HCT116 (cell line): ENCODE results near the gene ERICH6. TPM values are rescaled to one million over a fixed set of nuclear protein-coding genes. Genes with fewer than 3 reads are reported as not detected.

Experiments used
- ATAC-seq: fragments of 200-7000 bp; cut with Tn5 transposase; 2 replicates; pipeline ENCODE4 v1.9.1; 2020; ENCODE audit warnings: mild to moderate bottlenecking, moderate library complexity
- BruUV-seq: library from RNA; stranded (reverse); fragments of 400-500 nt; replicated peaks from 2 replicates; lab custom pipeline; 2021; lab: Mats Ljungman, UMichigan
- CTCF ChIA-PET: fragments of 300-600 bp; sonication (Branson Sonifier 250); formaldehyde crosslinking; loops from one replicate; lab custom pipeline; 2021; ENCODE audit warnings: antibody characterized with exemption; lab: Charles Lee
- POLR2A ChIA-PET: fragments of 300-600, 350-600 bp; sonication (Branson Sonifier 250); formaldehyde crosslinking; loops from one replicate; lab custom pipeline; 2021; ENCODE audit warnings: antibody characterized with exemption; lab: Charles Lee
- RAD21 ChIA-PET, 2 experiments: fragments of 300-600 bp; sonication (Branson Sonifier 250); formaldehyde crosslinking; loops; one replicate each; lab custom pipeline; 2023; ENCODE audit warnings: low total read pairs in 2 of 2; ENCODE audit not compliant: uncharacterized antibody in 2 of 2, unreplicated experiment in 2 of 2, low non-redundant PET in 1 of 2; lab: Charles Lee
- DNase-seq: peaks from one replicate; pipeline ENCODE4 v3.0.0-alpha.2; 2010; ENCODE audit warnings: low read depth, low spot score
- H2AFZ ChIP-seq: fragments of 200-600 bp; shearing (Covaris generic), sonication (generic); 2 replicates; pipeline ENCODE4 v1.6.1; 2017; ENCODE audit warnings: low read depth, mixed run types, mixed read lengths, antibody characterized with exemption, low read length; ENCODE audit not compliant: poor library complexity, severe bottlenecking
- H3K27ac ChIP-seq: 2 replicates; pipeline ENCODE4 v1.5.1; 2012; ENCODE audit warnings: low read depth, low read length
- H3K27me3 ChIP-seq: fragments of 200-600 bp; sonication (generic); 2 replicates; pipeline ENCODE4 v1.6.1; 2016; ENCODE audit warnings: mixed run types, low read length, mixed read lengths; ENCODE audit not compliant: insufficient read depth
- H3K36me3 ChIP-seq, 2 experiments: fragments of 200-500 bp in 1 of 2; fragments of 200-600 bp in 1 of 2; sonication (Bioruptor generic) in 1 of 2; sonication (generic) in 1 of 2; 2 replicates each; pipeline versions ENCODE4 v1.5.1 to v1.6.1; 2014 to 2016; ENCODE audit warnings: low read length in 2 of 2, inconsistent platforms in 1 of 2, mixed read lengths in 1 of 2, mixed run types in 1 of 2; ENCODE audit not compliant: insufficient read depth in 2 of 2, control insufficient read depth in 1 of 2
- H3K4me1 ChIP-seq, 2 experiments: fragments of 200-600 bp in 1 of 2; sonication (generic) in 1 of 2; 2 replicates each; pipeline versions ENCODE4 v1.5.1 to v1.6.1; 2012 to 2017; ENCODE audit warnings: low read length in 2 of 2, inconsistent platforms in 1 of 2, mild to moderate bottlenecking in 1 of 2, mixed read lengths in 1 of 2, mixed run types in 1 of 2, moderate library complexity in 1 of 2; ENCODE audit not compliant: insufficient read depth in 2 of 2, control insufficient read depth in 1 of 2
- H3K4me2 ChIP-seq: fragments of 200-600 bp; sonication (generic); 2 replicates; pipeline ENCODE4 v1.6.1; 2017; ENCODE audit warnings: mixed run types, low read length, mixed read lengths
- H3K4me3 ChIP-seq, 2 experiments: fragments of 200-600 bp in 1 of 2; sonication (generic) in 1 of 2; replicated peaks in 1 of 2; 2 replicates each; pipeline ENCODE4 v1.5.1; 2011 to 2016; ENCODE audit warnings: low read length in 2 of 2, control low read depth in 1 of 2, low read depth in 1 of 2, mild to moderate bottlenecking in 1 of 2, mixed read lengths in 1 of 2, mixed run types in 1 of 2
- H3K79me2 ChIP-seq: fragments of 200-600 bp; sonication (generic); 2 replicates; pipeline ENCODE4 v1.6.1; 2017; ENCODE audit warnings: mild to moderate bottlenecking, mixed run types, low read length, moderate library complexity, mixed read lengths; ENCODE audit not compliant: insufficient read depth
- H3K9ac ChIP-seq: fragments of 200-600 bp; sonication (generic); 2 replicates; pipeline ENCODE4 v1.6.1; 2016; ENCODE audit warnings: low read length, mixed read lengths
- H3K9me2 ChIP-seq: fragments of 200-600 bp; sonication (generic), shearing (Covaris generic); 2 replicates; pipeline ENCODE4 v1.6.1; 2017; ENCODE audit warnings: mixed run types, mild to moderate bottlenecking, moderate library complexity; ENCODE audit not compliant: insufficient read depth
- H3K9me3 ChIP-seq, 2 experiments: fragments of 200-500 bp in 1 of 2; fragments of 200-600 bp in 1 of 2; sonication (Bioruptor generic) in 1 of 2; sonication (generic) in 1 of 2; 2 replicates each; pipeline ENCODE4 v1.6.1; 2014 to 2017; ENCODE audit warnings: low read length in 2 of 2, mixed read lengths in 2 of 2, inconsistent platforms in 1 of 2, low read depth in 1 of 2, mild to moderate bottlenecking in 1 of 2, mixed run types in 1 of 2, moderate library complexity in 1 of 2; ENCODE audit not compliant: control insufficient read depth in 1 of 2, insufficient read depth in 1 of 2
- H4K20me1 ChIP-seq: fragments of 200-600 bp; sonication (generic), shearing (Covaris generic); 2 replicates; pipeline ENCODE4 v1.6.1; 2017; ENCODE audit warnings: mixed run types, mild to moderate bottlenecking, moderate library complexity; ENCODE audit not compliant: insufficient read depth
- ATF3 ChIP-seq: IDR thresholded peaks from 2 replicates; pipeline ENCODE4 v1.6.1; 2012
- CEBPB ChIP-seq: IDR thresholded peaks from 2 replicates; pipeline ENCODE4 v1.6.1; 2012; ENCODE audit warnings: low read depth
- EGR1 ChIP-seq: IDR thresholded peaks from 2 replicates; pipeline ENCODE4 v1.6.1; 2012; ENCODE audit warnings: low read depth
- ELF1 ChIP-seq: IDR thresholded peaks from 2 replicates; pipeline ENCODE4 v1.6.1; 2012; ENCODE audit warnings: low read depth, borderline replicate concordance
- FOSL1 ChIP-seq: IDR thresholded peaks from 2 replicates; pipeline ENCODE4 v1.6.1; 2012; ENCODE audit warnings: low read depth
- JUND ChIP-seq: IDR thresholded peaks from 2 replicates; pipeline ENCODE4 v1.6.1; 2012
- POLR2A ChIP-seq: IDR thresholded peaks from 2 replicates; pipeline ENCODE4 v1.7.0; 2011; ENCODE audit warnings: borderline replicate concordance; ENCODE audit not compliant: insufficient read depth, insufficient read length; ENCODE audit errors: extremely low read depth
- POLR2AphosphoS5 ChIP-seq: IDR thresholded peaks from 2 replicates; pipeline ENCODE4 v1.6.1; 2011; ENCODE audit warnings: mild to moderate bottlenecking, low read depth, low read length, moderate library complexity
- RAD21 ChIP-seq: IDR thresholded peaks from 2 replicates; pipeline ENCODE4 v1.6.1; 2012; ENCODE audit warnings: low read depth, mild to moderate bottlenecking
- SIN3A ChIP-seq: IDR thresholded peaks from 2 replicates; pipeline ENCODE4 v1.6.1; 2012; ENCODE audit warnings: low read depth
- YY1 ChIP-seq: IDR thresholded peaks from 2 replicates; pipeline ENCODE4 v1.6.1; 2011; ENCODE audit warnings: low read length, low read depth, moderate library complexity, mild to moderate bottlenecking; ENCODE audit not compliant: insufficient replicate concordance; ENCODE audit errors: extremely low read depth
- ZFX ChIP-seq: fragments of 450-650 bp; IDR thresholded peaks from 2 replicates; pipeline ENCODE4 v1.6.1; 2017
- ZNF274 ChIP-seq: fragments of 200-500 bp; sonication (Bioruptor generic); IDR thresholded peaks from 2 replicates; pipeline ENCODE4 v1.6.1; 2014; ENCODE audit warnings: mild to moderate bottlenecking, low read depth, low read length, inconsistent platforms
- intact Hi-C: fragments of 100-400 bp; cut with micrococcal nuclease; formaldehyde crosslinking; loops from 2 replicates; pipeline ENCODE4 v1.10.0; 2022
- total RNA-seq: library from RNA; stranded (reverse); gene quantifications from one replicate; pipeline ENCODE4 v1.2.1, GENCODE V29; 2021; ENCODE audit not compliant: unreplicated experiment
- TF ChIP-seq, protein P1 (sequence below): IDR thresholded peaks from 2 replicates; pipeline ENCODE4 v1.6.1; 2011; ENCODE audit warnings: mild to moderate bottlenecking, low read length, moderate library complexity; ENCODE audit not compliant: insufficient replicate concordance; ENCODE audit errors: extremely low read depth

ERICH6 gene
- total RNA-seq, 1 experiment from 2014 or later: not detected

- no peak overlapping the region for H3K4me3 ChIP-seq
- no peak overlapping the region for H3K9ac ChIP-seq
- no peaks in the 10 kb centered on the region for H4K20me1 ChIP-seq
- H3K79me2 ChIP-seq: no peaks in the 10 kb centered on the region
- H3K4me1 ChIP-seq: no peaks in the 10 kb centered on the region
- CTCF ChIA-PET: no interaction called here
- DNase-seq: no peak
- intact Hi-C loops: no loop called here
- TF ChIP-seq FOSL1: no peak
- no peak for TF ChIP-seq JUND
- TF ChIP-seq ZNF274: no peak
- no peak for TF ChIP-seq POLR2AphosphoS5
- TF ChIP-seq ELF1: no peak
- TF ChIP-seq, protein P1, sequence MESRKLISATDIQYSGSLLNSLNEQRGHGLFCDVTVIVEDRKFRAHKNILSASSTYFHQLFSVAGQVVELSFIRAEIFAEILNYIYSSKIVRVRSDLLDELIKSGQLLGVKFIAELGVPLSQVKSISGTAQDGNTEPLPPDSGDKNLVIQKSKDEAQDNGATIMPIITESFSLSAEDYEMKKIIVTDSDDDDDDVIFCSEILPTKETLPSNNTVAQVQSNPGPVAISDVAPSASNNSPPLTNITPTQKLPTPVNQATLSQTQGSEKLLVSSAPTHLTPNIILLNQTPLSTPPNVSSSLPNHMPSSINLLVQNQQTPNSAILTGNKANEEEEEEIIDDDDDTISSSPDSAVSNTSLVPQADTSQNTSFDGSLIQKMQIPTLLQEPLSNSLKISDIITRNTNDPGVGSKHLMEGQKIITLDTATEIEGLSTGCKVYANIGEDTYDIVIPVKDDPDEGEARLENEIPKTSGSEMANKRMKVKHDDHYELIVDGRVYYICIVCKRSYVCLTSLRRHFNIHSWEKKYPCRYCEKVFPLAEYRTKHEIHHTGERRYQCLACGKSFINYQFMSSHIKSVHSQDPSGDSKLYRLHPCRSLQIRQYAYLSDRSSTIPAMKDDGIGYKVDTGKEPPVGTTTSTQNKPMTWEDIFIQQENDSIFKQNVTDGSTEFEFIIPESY: no peak
- no peak for TF ChIP-seq ZFX
- TF ChIP-seq CEBPB: no peak
- TF ChIP-seq SIN3A: no peak
- no peak for TF ChIP-seq ATF3
- TF ChIP-seq POLR2A: no peak
- no peak for TF ChIP-seq YY1
- no peak for TF ChIP-seq RAD21
- TF ChIP-seq EGR1: no peak
- POLR2A ChIA-PET: no interaction called here
- no peaks in the 10 kb centered on the region for H3K27me3 ChIP-seq
- H2AFZ ChIP-seq: no peak overlapping the region
- H3K9me3 ChIP-seq: no peaks in the 10 kb centered on the region
- no peak for ATAC-seq
- H3K9me2 ChIP-seq: no peaks in the 10 kb centered on the region
- RAD21 ChIA-PET: interaction anchor here in 1 of 2 experiments (0.7 kb wide), 1 partner anchor 34 kb away, joined by 5 read pairs; no protein-coding TSS in a partner anchor
- no peaks in the 10 kb centered on the region for H3K36me3 ChIP-seq
- H3K27ac ChIP-seq: no peak overlapping the region
- H3K4me2 ChIP-seq: no peak overlapping the region
- no TSS peak for BruUV-seq
Observed at GRCh38 chr3:150682279-150682678, 21.4 kb downstream of the ERICH6 start.
